ENCODE data around the gene YY1. TPM values are rescaled to one million over a fixed set of nuclear protein-coding genes. Genes with fewer than 3 reads are reported as not detected.
A peak's percentile ranks its signal among the peaks of the same experiment; 100 is the strongest.

The YY1 gene
- polyA plus RNA-seq, 3 donors, result 13.3 to 35.2 (median 15.7) TPM

DNA sequence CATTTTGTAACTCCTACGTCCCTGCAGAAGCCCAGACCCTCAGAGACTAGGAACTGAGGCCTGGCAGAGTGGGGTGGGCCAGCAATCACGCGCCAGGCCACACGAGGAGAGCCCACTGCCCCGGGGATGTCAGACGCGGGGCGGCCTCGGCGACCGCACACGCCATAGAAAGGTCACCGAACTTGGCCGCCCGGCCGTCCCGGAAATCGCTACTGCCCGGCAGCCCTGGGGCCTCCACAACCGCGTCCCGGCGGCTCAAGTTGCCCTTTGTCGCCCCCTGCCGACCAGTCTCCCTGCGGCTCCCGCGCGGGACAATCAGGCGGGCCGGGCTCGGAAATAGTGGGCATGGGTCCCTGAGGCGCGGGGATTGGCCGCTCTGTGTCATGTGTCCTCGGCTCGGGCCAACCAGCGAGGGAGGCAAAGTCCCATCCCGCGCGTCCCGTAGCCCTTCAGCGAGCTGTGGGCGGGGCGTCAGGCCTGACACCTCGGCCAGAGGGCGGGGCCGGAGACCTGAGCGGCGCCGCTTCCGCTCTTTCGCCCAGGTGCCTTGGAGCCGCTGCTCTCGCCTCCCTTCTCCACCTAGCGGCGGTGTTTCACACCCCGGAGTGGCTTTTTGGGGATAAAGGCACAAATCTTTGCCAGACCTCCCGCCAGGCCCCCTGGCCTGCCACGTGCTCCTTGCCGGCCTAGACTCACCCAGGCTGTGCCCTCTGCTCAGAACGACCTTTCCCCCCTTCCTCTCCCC is 46.1 kb upstream of the YY1 start:
- H3K36me3 ChIP-seq (replicated peaks in 1 of 2; ENCODE audit: control insufficient read depth in 1 of 2, insufficient read depth in 2 of 2, low read length in 2 of 2), result no peaks in the 10 kb centered on the region
- no peaks in the 10 kb centered on the region for H4K20me1 ChIP-seq (ENCODE audit: insufficient read depth, low read length)
- Mint-ChIP-seq H3K4me1 (peaks cover 12% of the 10 kb centered on the region), H3K27me3 (ENCODE audit: low read depth in 3 of 3) (no peaks in the 10 kb centered on the region), H3K9me3 (peaks cover 0 to 3% (median 0%) of the 10 kb centered on the region in 7 donors), H3K4me3 (peak overlapping the region; percentile 81 to 88), H3K27ac (peak overlapping the region; percentile 85 to 95 (median 91)), H3K36me3 (no peaks in the 10 kb centered on the region)
- H3K4me1 ChIP-seq (ENCODE audit: control insufficient read depth in 1 of 2, insufficient read depth in 2 of 2, low read length in 2 of 2), result peaks cover 13 to 24% of the 10 kb centered on the region in 2 donors
- H3K9ac ChIP-seq (ENCODE audit: insufficient read depth, low read length, poor library complexity, severe bottlenecking), result peak overlapping the region; percentile 87
- H3K27me3 ChIP-seq (ENCODE audit: control insufficient read depth in 2 of 2, insufficient read depth in 2 of 2, low read length in 2 of 2), result no peaks in the 10 kb centered on the region
- H2AFZ ChIP-seq (ENCODE audit: insufficient read depth, low read depth, low read length, poor library complexity, severe bottlenecking), result peak overlapping the region; percentile 100
- peak overlapping the region; percentile 75 for H3K4me2 ChIP-seq (replicated peaks; ENCODE audit: extremely low read depth, low read length, poor library complexity, severe bottlenecking)
- H3K4me3 ChIP-seq (replicated peaks in 1 of 3; ENCODE audit: low read depth in 2 of 3, low read length in 3 of 3), result peak overlapping the region; percentile 36 to 70 (median 64)
- no peaks in the 10 kb centered on the region for H3K9me3 ChIP-seq (replicated peaks in 1 of 2; ENCODE audit: control insufficient read depth in 1 of 2, insufficient read depth in 1 of 2, low read length in 2 of 2)
- H3K79me2 ChIP-seq (ENCODE audit: insufficient read depth, low read length), result no peaks in the 10 kb centered on the region
- intact Hi-C loops (cut with micrococcal nuclease), result loop anchor here (2.0 to 10.0 kb wide), 5 partner anchors 46 to 508 kb away; partner anchors contain the start of genes CYP46A1 (in 1 of the 2) and YY1 (in 1 of the 2)
- H3K27ac ChIP-seq (ENCODE audit: low read depth in 1 of 2, low read length in 2 of 2), result peak overlapping the region; percentile 73 to 94
- TF ChIP-seq CTCF (IDR thresholded peaks at IDR 0.05), result peak; percentile 94
- under 1% methylated on average over 60 of the region's 62 CpGs for WGBS (ENCODE audit: insufficient coverage)
- DNase-seq, result peak; percentile 98 to 99 (median 99)

DNA sequence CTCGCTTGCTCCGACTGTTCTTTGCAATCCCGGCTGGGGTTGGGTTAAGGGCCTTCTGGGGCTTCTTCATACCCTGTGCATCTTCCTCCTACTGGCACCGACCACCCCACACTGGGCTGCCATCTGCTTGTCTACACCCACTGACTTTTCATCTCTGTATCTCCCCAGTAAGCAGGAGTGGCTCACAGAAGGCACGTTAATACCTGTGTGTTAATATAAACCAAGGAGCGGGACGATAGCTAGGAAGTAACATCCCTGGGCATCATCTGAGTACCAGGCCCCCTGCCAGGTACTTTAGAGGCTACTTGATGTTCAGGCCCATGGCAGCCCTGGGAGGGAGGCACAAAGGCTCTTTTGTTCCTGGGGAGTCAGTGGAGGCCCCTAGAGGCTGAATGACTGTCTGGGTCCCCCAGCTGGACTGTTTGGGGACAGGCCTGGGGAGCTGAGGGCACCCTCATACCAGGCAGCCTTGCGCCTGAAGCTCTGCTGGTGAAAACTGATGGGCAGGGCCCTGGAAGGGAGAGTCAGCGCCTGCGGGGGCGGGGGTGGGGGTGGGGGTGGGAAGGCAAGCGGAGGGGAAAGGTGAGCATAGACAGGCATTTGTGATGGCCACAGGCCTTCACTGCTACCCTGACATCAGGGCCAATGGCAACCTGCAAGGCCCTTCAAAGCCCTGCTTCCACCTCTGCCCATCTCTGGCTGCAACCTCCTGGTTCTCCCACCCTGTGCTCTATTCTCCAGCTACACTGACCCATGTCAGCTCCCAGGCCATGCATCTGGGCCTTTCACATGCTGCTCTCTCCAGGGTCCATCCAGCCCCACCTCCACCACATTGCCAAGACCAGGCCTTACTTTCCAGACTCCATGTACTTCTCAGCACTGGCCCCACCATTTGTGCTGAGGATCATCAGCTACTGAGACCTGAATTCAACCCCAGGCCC is 45.3 kb upstream of the YY1 start:
- Histone ChIP-seq H3K9me3 (replicated peaks in 1 of 2; ENCODE audit: control insufficient read depth in 1 of 2, insufficient read depth in 1 of 2, low read length in 2 of 2) (no peaks in the 10 kb centered on the region), H3K27me3 (ENCODE audit: control insufficient read depth in 2 of 2, insufficient read depth in 2 of 2, low read length in 2 of 2) (no peaks in the 10 kb centered on the region), H3K27ac (ENCODE audit: low read depth in 1 of 2, low read length in 2 of 2) (peak overlapping the region; percentile 60 to 76), H3K4me3 (replicated peaks in 1 of 3; ENCODE audit: low read depth in 2 of 3, low read length in 3 of 3) (peak overlapping the region; percentile 36 to 70 (median 64)), H4K20me1 (ENCODE audit: insufficient read depth, low read length) (no peaks in the 10 kb centered on the region), H2AFZ (ENCODE audit: insufficient read depth, low read depth, low read length, poor library complexity, severe bottlenecking) (peak overlapping the region; percentile 88), H3K36me3 (replicated peaks in 1 of 2; ENCODE audit: control insufficient read depth in 1 of 2, insufficient read depth in 2 of 2, low read length in 2 of 2) (no peaks in the 10 kb centered on the region), H3K9ac (ENCODE audit: insufficient read depth, low read length, poor library complexity, severe bottlenecking) (peak overlapping the region; percentile 87), H3K79me2 (ENCODE audit: insufficient read depth, low read length) (no peaks in the 10 kb centered on the region), H3K4me1 (ENCODE audit: control insufficient read depth in 1 of 2, insufficient read depth in 2 of 2, low read length in 2 of 2) (peaks cover 13 to 17% of the 10 kb centered on the region in 2 donors), H3K4me2 (replicated peaks; ENCODE audit: extremely low read depth, low read length, poor library complexity, severe bottlenecking) (peak overlapping the region; percentile 75)
- Mint-ChIP-seq H3K27ac (peak overlapping the region; percentile 85 to 93 (median 89)), H3K4me1 (peaks cover 6% of the 10 kb centered on the region), H3K36me3 (no peaks in the 10 kb centered on the region), H3K9me3 (peaks cover 0 to 3% (median 0%) of the 10 kb centered on the region in 7 donors), H3K4me3 (peak overlapping the region; percentile 81 to 88), H3K27me3 (ENCODE audit: low read depth in 3 of 3) (no peaks in the 10 kb centered on the region)
- WGBS (ENCODE audit: insufficient coverage), result 91% methylated on average over 4 of the region's 12 CpGs
- TF ChIP-seq CTCF (IDR thresholded peaks at IDR 0.05), result no peak
- intact Hi-C loops (cut with micrococcal nuclease), result loop anchor here (2.0 to 10.0 kb wide), 5 partner anchors 45 to 509 kb away; partner anchors contain the start of genes CYP46A1 (in 1 of the 2) and YY1 (in 1 of the 2)
- no peak for DNase-seq

All from CD14-positive monocyte (primary cell).